Activated CD8-positive, alpha-beta memory T cell treated with anti-CD3 and anti-CD28 coated beads, Interleukin-2, amount 50 U/mL, for 4 hours (primary cell): ENCODE results near the gene ARPC2.
"Not testable (repeated sequence)": the region's sequence is repeated elsewhere in the genome, so short reads cannot be mapped to it uniquely, and the experiment has no call there.

Experiments
- DNase-seq: peaks from one replicate; pipeline ENCODE4 v3.0.0-alpha.2; 2020

Gene ARPC2

GRCh38 chr2:218271865-218272530, 55.0 kb downstream of the ARPC2 start:
- DNase-seq = no peak

- DNase-seq = peak; percentile 79
Measured at GRCh38 chr2:218272531-218273212, 55.7 kb downstream of the ARPC2 start.

- not testable (repeated sequence) for DNase-seq
Measured at GRCh38 chr2:218273214-218273907, 56.4 kb downstream of the ARPC2 start.

GRCh38 chr2:218273908-218274249, 56.9 kb downstream of the ARPC2 start:
- DNase-seq = no peak

GRCh38 chr2:218274586-218274985, 57.6 kb downstream of the ARPC2 start:
- DNase-seq = no peak

GRCh38 chr2:218275371-218276072, 58.5 kb downstream of the ARPC2 start:
- no peak for DNase-seq

GRCh38 chr2:218276986-218277755, 60.2 kb downstream of the ARPC2 start:
- no peak for DNase-seq

- no peak for DNase-seq
Measured at GRCh38 chr2:218277921-218278320, 60.9 kb downstream of the ARPC2 start.

GRCh38 chr2:218278531-218279360, 61.8 kb downstream of the ARPC2 start:
- DNase-seq = no peak

GRCh38 chr2:218280260-218280870, 63.4 kb downstream of the ARPC2 start:
- DNase-seq = no peak

- DNase-seq = no peak
Measured at GRCh38 chr2:218281449-218281848, 64.5 kb downstream of the ARPC2 start.

GRCh38 chr2:218282173-218282991, 65.4 kb downstream of the ARPC2 start:
- DNase-seq = no peak

- DNase-seq = peak; percentile 55
Measured at GRCh38 chr2:218284106-218284811, 67.3 kb downstream of the ARPC2 start.

GRCh38 chr2:218285604-218286003, 68.6 kb downstream of the ARPC2 start:
- no peak for DNase-seq

GRCh38 chr2:218286570-218287459, 69.8 kb downstream of the ARPC2 start:
- DNase-seq = peak; percentile 76

GRCh38 chr2:218289639-218290315, 72.8 kb downstream of the ARPC2 start:
- DNase-seq = no peak

GRCh38 chr2:218290316-218291261, 73.6 kb downstream of the ARPC2 start:
- peak; percentile 47 for DNase-seq
